Naive thymus-derived CD4-positive, alpha-beta T cell (primary cell): ENCODE results near the gene DUS2. TPM values are rescaled to one million over a fixed set of nuclear protein-coding genes. Genes with fewer than 3 reads are reported as not detected.
"Not testable (repeated sequence)": the region's sequence is repeated elsewhere in the genome, so short reads cannot be mapped to it uniquely, and the experiment has no call there.

Source experiments
- ATAC-seq: fragments of 150-1000 bp; cut with Tn5 transposase; 2 replicates; pipeline ENCODE4 v1.10.0; 2021; ENCODE audit warnings: mild to moderate bottlenecking, moderate library complexity
- CTCF ChIA-PET: fragments of 350-600 bp; sonication (Branson Sonifier 250); formaldehyde crosslinking; loops from one replicate; lab custom pipeline; 2021; ENCODE audit warnings: antibody characterized with exemption; lab: Charles Lee
- POLR2A ChIA-PET: fragments of 350-600 bp; sonication (Branson Sonifier 250); formaldehyde crosslinking; loops from one replicate; lab custom pipeline; 2021; ENCODE audit warnings: antibody characterized with exemption, inconsistent platforms; lab: Charles Lee
- DNase-seq, 9 donors: peaks; one replicate each; pipeline versions ENCODE4 v3.0.0 to v3.0.0-alpha.2; 2020 to 2022; ENCODE audit warnings: mixed read lengths in 1 of 9
- H3K27ac ChIP-seq: one replicate; pipeline ENCODE4 v1.7.0; 2013; ENCODE audit warnings: mild to moderate bottlenecking, low read depth, low read length, moderate library complexity
- H3K27me3 ChIP-seq, 2 donors: one replicate each; pipeline ENCODE4 v1.7.0; 2013; ENCODE audit warnings: low read length in 2 of 2, mild to moderate bottlenecking in 2 of 2, moderate library complexity in 2 of 2; ENCODE audit not compliant: control insufficient read depth in 2 of 2, insufficient read depth in 2 of 2
- H3K36me3 ChIP-seq, 3 experiments: 1 replicate in 2 of 3; 2 replicates in 1 of 3; pipeline ENCODE4 v1.7.0; 2013; ENCODE audit warnings: low read length in 3 of 3, mild to moderate bottlenecking in 3 of 3, moderate library complexity in 1 of 3; ENCODE audit not compliant: insufficient read depth in 3 of 3, control insufficient read depth in 2 of 3
- H3K4me1 ChIP-seq, 2 donors: one replicate each; pipeline ENCODE4 v1.7.0; 2013; ENCODE audit warnings: low read length in 2 of 2, mild to moderate bottlenecking in 2 of 2, moderate library complexity in 1 of 2; ENCODE audit not compliant: control insufficient read depth in 2 of 2, insufficient read depth in 2 of 2
- H3K4me3 ChIP-seq: 2 replicates; pipeline ENCODE4 v1.7.0; 2013; ENCODE audit warnings: mild to moderate bottlenecking, low read length
- H3K9me3 ChIP-seq, 3 experiments: 1 replicate in 2 of 3; 2 replicates in 1 of 3; pipeline ENCODE4 v1.7.0; 2013; ENCODE audit warnings: low read length in 3 of 3; ENCODE audit not compliant: control insufficient read depth in 2 of 3
- H3K27ac Mint-ChIP-seq, 9 donors: one replicate each; pipeline ENCODE4 v1.8.0; 2020 to 2022; ENCODE audit warnings: mixed read lengths in 9 of 9, mild to moderate bottlenecking in 8 of 9, moderate library complexity in 5 of 9, inconsistent platforms in 2 of 9
- H3K27me3 Mint-ChIP-seq, 5 donors: one replicate each; pipeline ENCODE4 v1.8.0; 2021 to 2022; ENCODE audit warnings: mixed read lengths in 5 of 5, mild to moderate bottlenecking in 1 of 5
- H3K36me3 Mint-ChIP-seq, 5 donors: one replicate each; pipeline ENCODE4 v1.8.0; 2020 to 2022; ENCODE audit warnings: mixed read lengths in 5 of 5, mild to moderate bottlenecking in 3 of 5, inconsistent platforms in 1 of 5
- H3K4me1 Mint-ChIP-seq, 7 donors: one replicate each; pipeline ENCODE4 v1.8.0; 2020 to 2022; ENCODE audit warnings: mixed read lengths in 7 of 7, mild to moderate bottlenecking in 3 of 7, inconsistent platforms in 1 of 7
- H3K4me3 Mint-ChIP-seq, 10 donors: one replicate each; pipeline ENCODE4 v1.8.0; 2020 to 2022; ENCODE audit warnings: mild to moderate bottlenecking in 10 of 10, mixed read lengths in 10 of 10, moderate library complexity in 6 of 10, inconsistent platforms in 2 of 10
- H3K9me3 Mint-ChIP-seq, 11 donors: one replicate each; pipeline ENCODE4 v1.8.0; 2020 to 2022; ENCODE audit warnings: mixed read lengths in 11 of 11, mild to moderate bottlenecking in 4 of 11, inconsistent platforms in 1 of 11, moderate library complexity in 1 of 11
- intact Hi-C, 2 donors: fragments of 100-400 bp; cut with micrococcal nuclease; formaldehyde crosslinking; loops; one replicate each; pipeline ENCODE4 v1.15.1; 2023
- polyA plus RNA-seq, 2 donors: library from polyadenylated mRNA; unstranded; fragments of 300-500 nt; fragmentation: Illumina TruSeq; gene quantifications; one replicate each; pipeline ENCODE4 v1.2.3, GENCODE V29; 2021
- total RNA-seq, 6 experiments: library from RNA in 5 of 6; stranded (reverse) in 5 of 6; gene quantifications; 1 replicate in 5 of 6; 2 replicates in 1 of 6; pipeline ENCODE4 v1.2.3 and lab custom pipeline; 2021 to 2026

The DUS2 gene
- total and polyA plus RNA-seq, 7 experiments from 2014 or later = 8.7 to 25.9 (median 15.3) TPM

DNA sequence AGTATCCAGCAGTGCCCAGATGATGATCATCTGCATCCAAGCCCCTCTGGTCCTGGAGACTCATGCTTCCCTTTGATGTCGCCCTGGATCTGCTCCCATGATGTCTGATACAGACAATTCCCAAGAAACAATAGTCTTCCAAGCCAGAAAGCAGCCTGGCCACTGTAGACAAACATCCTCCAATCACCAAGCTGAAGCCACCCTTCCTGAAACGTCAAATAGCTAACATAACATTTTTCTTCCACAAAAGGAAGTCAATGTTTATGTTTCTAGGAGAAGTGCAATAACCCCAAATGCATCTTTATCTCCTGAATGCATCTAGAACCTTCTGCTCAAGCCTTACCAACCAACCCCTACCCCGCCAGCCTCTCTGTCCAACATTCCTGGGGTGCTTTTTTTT lies 22.6 kb upstream of the DUS2 start:
- peak overlapping the region; percentile 64 for H3K27ac ChIP-seq

DNA sequence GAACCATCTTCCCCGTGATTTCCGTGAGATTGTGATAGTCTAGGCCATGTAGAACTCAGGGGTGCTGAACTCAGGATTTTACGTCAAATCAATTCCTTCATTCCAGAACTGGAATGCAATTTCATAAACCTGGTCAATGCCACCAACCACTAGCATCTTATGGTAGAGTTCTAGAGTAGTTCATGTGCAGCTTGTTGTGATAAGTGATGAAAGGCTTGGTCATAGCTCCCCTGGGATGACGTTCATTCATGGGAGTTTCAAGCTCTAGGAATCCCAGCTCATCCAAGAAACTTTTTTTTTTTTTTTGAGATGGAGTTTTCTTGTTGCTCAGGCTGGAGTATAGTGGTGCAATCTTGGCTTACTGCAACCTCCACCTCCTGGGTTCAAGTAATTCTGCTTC lies 20.1 kb upstream of the DUS2 start:
- CTCF ChIA-PET = interaction anchor here (0.9 to 1.8 kb wide), 7 partner anchors 9 to 232 kb away, joined by 3 to 7 read pairs (median 3); no protein-coding TSS in a partner anchor
- H3K27ac ChIP-seq = no peak overlapping the region
- DNase-seq = no peak
- no peaks in the 10 kb centered on the region for H3K27me3 ChIP-seq
- no peak overlapping the region for H3K4me3 ChIP-seq
- peaks cover 34 to 77% (median 53%) of the 10 kb centered on the region in 7 donors for H3K4me1 Mint-ChIP-seq
- ATAC-seq = no peak
- no peaks in the 10 kb centered on the region for H3K27me3 Mint-ChIP-seq
- intact Hi-C loops = no loop called here
- peaks cover 0 to 8% (median 7%) of the 10 kb centered on the region in 5 donors for H3K36me3 Mint-ChIP-seq
- H3K27ac Mint-ChIP-seq = peak overlapping the region in 8 of 9 donors; percentile 60 to 98 (median 88)
- H3K9me3 Mint-ChIP-seq = peaks cover 0 to 8% (median 0%) of the 10 kb centered on the region in 11 donors
- H3K4me1 ChIP-seq = peaks cover 47 to 59% of the 10 kb centered on the region in 2 donors
- peak overlapping the region in 4 of 10 donors; percentile 7 to 40 (median 25) for H3K4me3 Mint-ChIP-seq
- H3K36me3 ChIP-seq = no peaks in the 10 kb centered on the region
- POLR2A ChIA-PET = interaction anchor here (0.6 to 20.6 kb wide), 7 partner anchors 9 to 321 kb away, joined by 3 to 422 read pairs (median 4); partner anchors contain the start of genes DDX28, DPEP2NB, DUS2 and NFATC3
- H3K9me3 ChIP-seq = no peaks in the 10 kb centered on the region

More for the DNA sequence above, 22.6 kb upstream of the DUS2 start:
- intact Hi-C loops = no loop called here
- peaks cover 34 to 51% of the 10 kb centered on the region in 2 donors for H3K4me1 ChIP-seq
- Mint-ChIP-seq H3K4me3 (peak overlapping the region; percentile 80 to 94 (median 90)), H3K27ac (peak overlapping the region; percentile 84 to 99 (median 95)), H3K36me3 (peaks cover 0 to 18% (median 7%) of the 10 kb centered on the region in 5 donors), H3K9me3 (peaks cover 0 to 8% (median 0%) of the 10 kb centered on the region in 11 donors), H3K27me3 (no peaks in the 10 kb centered on the region), H3K4me1 (peaks cover 29 to 86% (median 57%) of the 10 kb centered on the region in 7 donors)
- ChIA-PET CTCF (interaction anchor here (0.9 to 1.6 kb wide), 5 partner anchors 10 to 40 kb away, joined by 3 to 5 read pairs (median 4); no protein-coding TSS in a partner anchor), POLR2A (interaction anchor here (0.7 to 20.6 kb wide), 21 partner anchors 9 to 194 kb away, joined by 3 to 422 read pairs (median 5); partner anchors contain the start of genes DDX28, DPEP2NB, DUS2 and NFATC3)
- no peaks in the 10 kb centered on the region for H3K27me3 ChIP-seq
- no peaks in the 10 kb centered on the region for H3K9me3 ChIP-seq
- DNase-seq (peak in 6 of 9 donors; percentile 37 to 63 (median 51)), ATAC-seq (peak; percentile 26)
- peak overlapping the region; percentile 75 for H3K4me3 ChIP-seq
- no peaks in the 10 kb centered on the region for H3K36me3 ChIP-seq

DNA sequence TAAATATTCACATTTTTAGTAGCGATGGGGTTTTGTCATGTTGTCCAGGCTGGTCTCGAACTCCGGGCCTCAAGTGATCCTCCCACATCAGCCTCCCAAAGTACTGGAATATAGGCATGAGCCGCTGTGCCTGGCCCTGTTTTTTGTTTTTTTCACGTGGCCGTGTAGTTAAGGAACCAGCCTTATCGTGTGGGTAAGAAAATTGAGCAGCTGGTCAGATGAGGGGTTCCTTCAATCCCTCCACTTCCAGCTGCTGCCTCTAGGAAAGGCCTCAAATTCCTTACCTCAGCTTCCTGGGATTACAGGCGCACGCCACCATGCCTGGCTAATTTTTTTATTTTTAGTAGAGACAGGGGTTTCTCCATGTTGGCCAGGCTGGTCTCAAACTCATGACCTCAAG lies 17.9 kb upstream of the DUS2 start:
- no peaks in the 10 kb centered on the region for H3K9me3 ChIP-seq
- H3K36me3 ChIP-seq = no peaks in the 10 kb centered on the region
- Mint-ChIP-seq H3K4me3 (peak overlapping the region in 9 of 10 donors; percentile 40 to 85 (median 63)), H3K27ac (peak overlapping the region; percentile 91 to 100 (median 97)), H3K4me1 (peaks cover 23 to 71% (median 49%) of the 10 kb centered on the region in 7 donors), H3K9me3 (peaks cover 0 to 2% (median 0%) of the 10 kb centered on the region in 11 donors), H3K27me3 (no peaks in the 10 kb centered on the region), H3K36me3 (peaks cover 0 to 1% (median 0%) of the 10 kb centered on the region in 5 donors)
- H3K27ac ChIP-seq = peak overlapping the region; percentile 50
- ATAC-seq = no peak
- DNase-seq = no peak
- CTCF ChIA-PET = interaction anchor here (0.6 to 1.8 kb wide), 7 partner anchors 11 to 212 kb away, joined by 3 to 13 read pairs (median 3); partner anchors contain the start of genes DDX28 and DUS2
- H3K4me3 ChIP-seq = peak overlapping the region; percentile 23
- H3K27me3 ChIP-seq = no peaks in the 10 kb centered on the region
- peaks cover 35 to 51% of the 10 kb centered on the region in 2 donors for H3K4me1 ChIP-seq
- intact Hi-C loops = no loop called here
- POLR2A ChIA-PET = interaction anchor here (0.9 to 20.6 kb wide), 17 partner anchors 8 to 468 kb away, joined by 3 to 422 read pairs (median 7); partner anchors contain the start of genes CTCF, DDX28, DPEP2NB and DUS2

DNA sequence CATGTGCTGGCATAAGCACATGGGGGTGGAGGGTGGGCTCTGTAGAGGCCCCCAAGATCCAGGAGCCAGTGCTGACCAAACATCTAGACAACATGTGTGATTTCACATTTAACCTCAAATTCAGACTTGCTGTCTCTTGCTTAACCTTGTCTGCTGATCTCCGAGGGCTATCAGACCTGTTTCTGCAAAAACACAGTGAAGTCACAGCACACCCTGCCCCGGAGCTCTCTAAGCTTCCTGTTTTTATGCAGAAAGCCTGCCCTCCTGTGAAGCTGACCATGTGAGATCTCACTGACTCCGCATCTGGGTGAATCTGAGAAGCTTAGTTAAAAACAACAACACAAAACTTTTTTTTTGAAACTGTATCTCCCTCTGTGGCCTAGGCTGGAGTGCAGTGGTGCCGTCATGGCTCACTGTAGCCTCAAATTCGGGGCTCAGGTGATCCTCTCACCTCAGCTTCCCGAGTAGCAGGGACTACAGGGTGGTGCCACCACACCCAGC lies 17.2 kb upstream of the DUS2 start:
- peak; percentile 99 for ATAC-seq
- DNase-seq = peak in 7 of 9 donors; percentile 37 to 87 (median 77)

DNA sequence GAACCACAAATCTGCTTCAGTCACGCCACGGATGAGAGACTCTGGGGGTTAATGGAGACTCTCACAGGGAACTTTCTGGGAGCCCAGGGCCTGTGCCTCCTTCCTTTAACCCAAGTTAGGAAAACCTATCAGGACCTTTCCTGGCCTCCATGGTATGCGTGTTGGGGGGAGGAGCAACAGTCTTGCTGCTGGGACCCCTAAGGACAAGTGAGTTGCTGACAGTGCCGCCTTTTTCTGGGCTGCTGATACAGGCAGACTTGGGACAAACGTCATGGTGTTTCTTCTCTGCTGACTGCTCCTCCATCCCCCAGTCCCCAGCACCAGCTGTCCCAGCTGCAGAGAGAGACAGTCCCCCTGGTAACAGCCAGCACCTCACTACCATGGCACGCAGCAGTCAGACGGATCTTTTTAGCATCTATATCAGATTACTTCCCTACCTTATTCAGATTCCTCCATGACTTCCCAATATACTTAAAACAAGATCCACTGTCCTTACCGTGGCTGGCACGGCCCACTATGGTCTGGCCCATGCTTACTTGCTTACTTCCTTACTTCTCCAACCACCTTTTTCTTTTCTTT lies 13.8 kb upstream of the DUS2 start:
- Histone ChIP-seq H3K36me3 (no peaks in the 10 kb centered on the region), H3K27ac (no peak overlapping the region), H3K4me1 (peaks cover 22 to 26% of the 10 kb centered on the region in 2 donors), H3K9me3 (no peaks in the 10 kb centered on the region), H3K4me3 (no peak overlapping the region), H3K27me3 (no peaks in the 10 kb centered on the region)
- ATAC-seq (no peak), DNase-seq (no peak)
- CTCF ChIA-PET = interaction anchor here (1.0 to 1.1 kb wide), 2 partner anchors 9 to 16 kb away, joined by 3 to 5 read pairs; no protein-coding TSS in a partner anchor
- peaks cover 24 to 54% (median 39%) of the 10 kb centered on the region in 7 donors for H3K4me1 Mint-ChIP-seq
- no peak overlapping the region for H3K4me3 Mint-ChIP-seq
- H3K9me3 Mint-ChIP-seq = peaks cover 0 to 2% (median 0%) of the 10 kb centered on the region in 11 donors
- POLR2A ChIA-PET = interaction anchor here (0.5 to 20.6 kb wide), 3 partner anchors 9 to 294 kb away, joined by 3 to 422 read pairs (median 27); partner anchors contain the start of genes DDX28, DPEP2, DPEP2NB and DUS2
- peak overlapping the region in 7 of 9 donors; percentile 15 to 90 (median 72) for H3K27ac Mint-ChIP-seq
- H3K36me3 Mint-ChIP-seq = peaks cover 0 to 1% (median 0%) of the 10 kb centered on the region in 5 donors
- intact Hi-C loops = no loop called here
- peaks cover 0 to 2% (median 0%) of the 10 kb centered on the region in 5 donors for H3K27me3 Mint-ChIP-seq

More for the DNA sequence above, 17.2 kb upstream of the DUS2 start:
- peaks cover 28 to 45% of the 10 kb centered on the region in 2 donors for H3K4me1 ChIP-seq
- Mint-ChIP-seq H3K27ac (peak overlapping the region; percentile 91 to 100 (median 97)), H3K4me1 (peaks cover 18 to 68% (median 44%) of the 10 kb centered on the region in 7 donors), H3K36me3 (peaks cover 0 to 1% (median 0%) of the 10 kb centered on the region in 5 donors), H3K9me3 (peaks cover 0 to 2% (median 0%) of the 10 kb centered on the region in 11 donors), H3K27me3 (peaks cover 0 to 2% (median 0%) of the 10 kb centered on the region in 5 donors), H3K4me3 (peak overlapping the region; percentile 40 to 85 (median 60))
- H3K36me3 ChIP-seq = no peaks in the 10 kb centered on the region
- intact Hi-C loops = loop anchor here in 1 of 2 donors (1.0 to 2.0 kb wide), 2 partner anchors 13 to 17 kb away; partner anchors contain the start of genes DDX28 and DUS2
- H3K9me3 ChIP-seq = no peaks in the 10 kb centered on the region
- CTCF ChIA-PET = interaction anchor here (0.6 to 1.8 kb wide), 10 partner anchors 12 to 211 kb away, joined by 3 to 13 read pairs (median 3); partner anchors contain the start of genes DDX28 and DUS2
- peak overlapping the region; percentile 50 for H3K27ac ChIP-seq
- H3K27me3 ChIP-seq = no peaks in the 10 kb centered on the region
- POLR2A ChIA-PET = interaction anchor here (0.6 to 20.6 kb wide), 21 partner anchors 9 to 469 kb away, joined by 3 to 422 read pairs (median 5); partner anchors contain the start of genes CTCF, DDX28, DPEP2NB and DUS2
- H3K4me3 ChIP-seq = peak overlapping the region; percentile 23

DNA sequence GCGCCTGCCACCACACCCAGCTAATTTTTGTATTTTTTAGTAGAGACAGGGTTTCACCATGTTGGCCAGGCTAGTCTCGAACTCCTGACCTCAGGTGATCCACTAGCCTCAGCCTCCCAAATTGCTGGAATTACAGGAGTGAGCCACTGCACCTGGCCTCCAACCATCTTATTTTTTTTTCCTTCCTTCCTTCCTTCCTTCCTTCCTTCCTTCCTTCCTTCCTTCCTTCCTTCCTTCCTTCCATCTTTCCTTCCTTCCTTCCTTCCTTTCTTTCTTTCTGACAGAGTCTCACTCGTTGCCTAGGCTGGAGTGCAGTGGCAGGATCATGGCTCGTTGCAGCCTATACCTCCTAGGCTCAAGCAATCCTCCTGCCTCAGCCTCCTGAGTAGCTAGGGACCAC lies 13.2 kb upstream of the DUS2 start:
- ChIA-PET CTCF (interaction anchor here (1.1 kb wide), 1 partner anchor 10 kb away, joined by 3 read pairs; no protein-coding TSS in a partner anchor), POLR2A (interaction anchor here (0.5 to 3.3 kb wide), 4 partner anchors 10 to 293 kb away, joined by 3 to 27 read pairs (median 5); partner anchors contain the start of gene DPEP2)
- DNase-seq, H3K27ac ChIP-seq, H3K36me3 ChIP-seq, H3K27me3 ChIP-seq, intact Hi-C loops, H3K9me3 Mint-ChIP-seq, H3K4me3 Mint-ChIP-seq, H3K36me3 Mint-ChIP-seq, H3K9me3 ChIP-seq, H3K4me3 ChIP-seq, H3K27me3 Mint-ChIP-seq, ATAC-seq: not testable (repeated sequence)
- H3K4me1 ChIP-seq = peaks cover 19 to 20% of the 10 kb centered on the region in 2 donors
- H3K4me1 Mint-ChIP-seq = peaks cover 20 to 49% (median 35%) of the 10 kb centered on the region in 7 donors
- peak overlapping the region in 7 of 9 donors; percentile 28 to 91 (median 80) for H3K27ac Mint-ChIP-seq
